H1 (cell line): ENCODE measurements around the gene CCDC24. TPM values are rescaled to one million over a fixed set of nuclear protein-coding genes. Genes with fewer than 3 reads are reported as not detected.

Experiments
- CTCF ChIA-PET: fragments of 300-600 bp; sonication (Branson Sonifier 250); formaldehyde crosslinking; loops from one replicate; lab custom pipeline; 2021; ENCODE audit not compliant: partially characterized antibody; lab: Charles Lee
- POLR2A ChIA-PET: fragments of 300-600 bp; sonication (Branson Sonifier 250); formaldehyde crosslinking; loops from one replicate; lab custom pipeline; 2021; ENCODE audit warnings: inconsistent platforms; ENCODE audit not compliant: partially characterized antibody; lab: Charles Lee
- DNase-seq, 2 experiments: peaks; one replicate each; pipeline versions ENCODE4 v3.0.0 to v3.0.0-alpha.2; 2010 to 2022; ENCODE audit warnings: low spot score in 2 of 2, low read depth in 1 of 2, mixed read lengths in 1 of 2
- FAIRE-seq: peaks from 2 replicates; lab custom pipeline; 2011; peaks lifted over from hg19 to GRCh38; lab: Jason Lieb, UNC
- H2AFZ ChIP-seq: 2 replicates; pipeline ENCODE4 v1.8.1; 2012; ENCODE audit warnings: low read length, inconsistent platforms
- H2AK5ac ChIP-seq: 2 replicates; pipeline ENCODE4 v1.6.1; 2013; ENCODE audit warnings: low read depth, low read length
- H2BK120ac ChIP-seq: replicated peaks from 2 replicates; pipeline ENCODE3; 2013; ENCODE audit warnings: low read depth, low read length, inconsistent platforms
- H2BK12ac ChIP-seq: 2 replicates; pipeline ENCODE4 v1.6.1; 2013; ENCODE audit warnings: low read depth, low read length
- H2BK15ac ChIP-seq: 2 replicates; pipeline ENCODE4 v1.6.1; 2013; ENCODE audit warnings: low read length
- H2BK20ac ChIP-seq: 2 replicates; pipeline ENCODE4 v1.6.1; 2013; ENCODE audit warnings: low read length
- H2BK5ac ChIP-seq: 2 replicates; pipeline ENCODE4 v1.6.1; 2013; ENCODE audit warnings: low read depth, low read length
- H3K14ac ChIP-seq: 2 replicates; pipeline ENCODE4 v1.6.1; 2013; ENCODE audit warnings: inconsistent platforms; ENCODE audit not compliant: insufficient read length
- H3K18ac ChIP-seq: 2 replicates; pipeline ENCODE4 v1.6.1; 2013; ENCODE audit warnings: low read length; ENCODE audit errors: extremely low read depth
- H3K23ac ChIP-seq: 2 replicates; pipeline ENCODE4 v1.6.1; 2013; ENCODE audit warnings: inconsistent platforms; ENCODE audit not compliant: insufficient read length
- H3K23me2 ChIP-seq: 2 replicates; pipeline ENCODE4 v1.6.1; 2013; ENCODE audit warnings: low read depth, low read length
- H3K27ac ChIP-seq: 2 replicates; pipeline ENCODE4 v1.6.1; 2011; ENCODE audit warnings: low read depth, low read length, inconsistent platforms
- H3K27me3 ChIP-seq, 4 experiments: replicated peaks in 1 of 4; 1 replicate in 1 of 4; 2 replicates in 3 of 4; pipeline versions ENCODE4 v1.6.1 to v1.8.1; 2011 to 2013; ENCODE audit warnings: low read length in 3 of 4, mild to moderate bottlenecking in 3 of 4, inconsistent platforms in 2 of 4, mixed read lengths in 2 of 4, moderate library complexity in 1 of 4; ENCODE audit not compliant: control insufficient read depth in 3 of 4, insufficient read depth in 3 of 4; ENCODE audit errors: extremely low read depth in 1 of 4
- H3K36me3 ChIP-seq, 4 experiments: 2 replicates each; pipeline versions ENCODE4 v1.6.1 to v1.8.1; 2011 to 2013; ENCODE audit warnings: mild to moderate bottlenecking in 4 of 4, low read length in 3 of 4, moderate library complexity in 2 of 4, control low read depth in 1 of 4, inconsistent platforms in 1 of 4; ENCODE audit not compliant: insufficient read depth in 4 of 4, control insufficient read depth in 2 of 4
- H3K4ac ChIP-seq: replicated peaks from 2 replicates; pipeline ENCODE3; 2013; ENCODE audit warnings: low read length, low read depth, mixed read lengths, inconsistent platforms; ENCODE audit not compliant: insufficient read length
- H3K4me1 ChIP-seq, 4 experiments: replicated peaks in 1 of 4; 1 replicate in 1 of 4; 2 replicates in 3 of 4; pipeline versions ENCODE4 v1.6.1 to v1.8.1; 2011 to 2013; ENCODE audit warnings: low read length in 3 of 4, inconsistent platforms in 2 of 4, mixed read lengths in 1 of 4; ENCODE audit not compliant: insufficient read depth in 4 of 4, control insufficient read depth in 3 of 4
- H3K4me2 ChIP-seq, 2 experiments: 2 replicates each; pipeline versions ENCODE4 v1.6.1 to v1.8.1; 2011 to 2013; ENCODE audit warnings: low read depth in 2 of 2, low read length in 2 of 2, control low read depth in 1 of 2, inconsistent platforms in 1 of 2, mild to moderate bottlenecking in 1 of 2; ENCODE audit not compliant: insufficient read depth in 1 of 2
- H3K4me3 ChIP-seq, 4 experiments: fragments of 200-600, 300-600 bp in 1 of 4; sonication (generic), shearing (Covaris generic), sonication (Bioruptor Twin) in 1 of 4; 2 replicates each; pipeline versions ENCODE4 v1.5.1 to v1.8.1; 2011 to 2016; ENCODE audit warnings: low read length in 4 of 4, low read depth in 3 of 4, control low read depth in 2 of 4, inconsistent platforms in 2 of 4, mild to moderate bottlenecking in 2 of 4, mixed read lengths in 1 of 4, moderate library complexity in 1 of 4; ENCODE audit not compliant: insufficient read depth in 2 of 4; ENCODE audit errors: extremely low read depth in 1 of 4
- H3K56ac ChIP-seq: replicated peaks from 2 replicates; pipeline ENCODE3; 2013; ENCODE audit warnings: low read depth, mild to moderate bottlenecking, mixed read lengths, low read length, inconsistent platforms; ENCODE audit not compliant: insufficient read length
- H3K79me1 ChIP-seq: 2 replicates; pipeline ENCODE4 v1.6.1; 2013; ENCODE audit warnings: low read depth, low read length, control low read depth
- H3K79me2 ChIP-seq, 2 experiments: 2 replicates each; pipeline versions ENCODE4 v1.6.1 to v1.8.1; 2012 to 2013; ENCODE audit warnings: low read length in 2 of 2, mild to moderate bottlenecking in 2 of 2, inconsistent platforms in 1 of 2; ENCODE audit not compliant: insufficient read depth in 2 of 2, control insufficient read depth in 1 of 2
- H3K9ac ChIP-seq, 4 experiments: replicated peaks in 1 of 4; 1 replicate in 1 of 4; 2 replicates in 3 of 4; pipeline versions ENCODE4 v1.6.1 to v1.8.1; 2011 to 2013; ENCODE audit warnings: low read depth in 3 of 4, low read length in 3 of 4, control low read depth in 2 of 4, mild to moderate bottlenecking in 2 of 4, moderate library complexity in 2 of 4, inconsistent platforms in 1 of 4; ENCODE audit errors: extremely low read depth in 1 of 4
- H3K9me3 ChIP-seq, 2 experiments: 2 replicates each; pipeline versions ENCODE4 v1.6.1 to v1.8.1; 2012 to 2013; ENCODE audit warnings: mild to moderate bottlenecking in 2 of 2, moderate library complexity in 2 of 2, control low read depth in 1 of 2, inconsistent platforms in 1 of 2, low read depth in 1 of 2, low read length in 1 of 2, mixed read lengths in 1 of 2; ENCODE audit not compliant: insufficient read depth in 2 of 2
- H4K20me1 ChIP-seq, 2 experiments: replicated peaks in 1 of 2; 2 replicates each; pipeline versions ENCODE3 to v1.8.1; 2011 to 2013; ENCODE audit warnings: inconsistent platforms in 2 of 2, low read length in 2 of 2, mild to moderate bottlenecking in 1 of 2; ENCODE audit not compliant: insufficient read depth in 2 of 2, control insufficient read depth in 1 of 2
- H4K5ac ChIP-seq: 2 replicates; pipeline ENCODE4 v1.6.1; 2013; ENCODE audit warnings: low read length, low read depth, mixed read lengths, inconsistent platforms; ENCODE audit not compliant: insufficient read length
- H4K8ac ChIP-seq: 2 replicates; pipeline ENCODE4 v1.8.0; 2013; ENCODE audit warnings: mild to moderate bottlenecking, moderate library complexity, low read length, inconsistent platforms; ENCODE audit not compliant: insufficient read depth; ENCODE audit errors: extremely low read depth
- H4K91ac ChIP-seq: replicated peaks from 2 replicates; pipeline ENCODE3; 2013; ENCODE audit warnings: low read length, mixed read lengths, inconsistent platforms; ENCODE audit not compliant: insufficient read length
- ATF3 ChIP-seq: IDR thresholded peaks from 2 replicates; pipeline ENCODE4 v1.6.1; 2011; ENCODE audit warnings: low read depth, mild to moderate bottlenecking, low read length; ENCODE audit not compliant: insufficient read depth
- CREB1 ChIP-seq: IDR thresholded peaks from 2 replicates; pipeline ENCODE4 v1.6.1; 2012; ENCODE audit warnings: inconsistent platforms
- HDAC2 ChIP-seq, 2 experiments: fragments of 300-600 bp in 1 of 2; sonication (generic) in 1 of 2; IDR thresholded peaks; 2 replicates each; pipeline ENCODE4 v1.6.1; 2011 to 2012; ENCODE audit warnings: low read depth in 2 of 2, low read length in 2 of 2, mild to moderate bottlenecking in 2 of 2, moderate library complexity in 2 of 2, borderline replicate concordance in 1 of 2, inconsistent platforms in 1 of 2
- JUND ChIP-seq: IDR thresholded peaks from 2 replicates; pipeline ENCODE4 v1.6.1; 2011; ENCODE audit warnings: mild to moderate bottlenecking, improper control_type of control experiment, low read length
- POLR2A ChIP-seq, 2 experiments: IDR thresholded peaks; 1 replicate in 1 of 2; 2 replicates in 1 of 2; pipeline ENCODE4 v1.6.1; 2011; ENCODE audit warnings: low read depth in 2 of 2, low read length in 2 of 2, mild to moderate bottlenecking in 2 of 2; ENCODE audit errors: control extremely low read depth in 1 of 2
- RNF2 ChIP-seq: fragments of 200-900, 300-1000 bp; sonication (generic); IDR thresholded peaks from 2 replicates; pipeline ENCODE4 v1.7.1; 2016; ENCODE audit warnings: borderline replicate concordance, low read depth, mild to moderate bottlenecking, antibody characterized with exemption, low read length; ENCODE audit not compliant: poor library complexity, severe bottlenecking; ENCODE audit errors: missing control alignments
- WGBS, 2 experiments: shearing (Covaris generic) in 1 of 2; methylation state at CpG; one replicate each; pipeline versions ENCODE4 v1.1.6 to v1.1.7; 2013 to 2015; ENCODE audit warnings: low lambda C conversion rate in 2 of 2, mixed read lengths in 2 of 2, inconsistent platforms in 1 of 2, low coverage in 1 of 2, missing lambda C conversion rate in 1 of 2; ENCODE audit not compliant: insufficient replicate concordance in 2 of 2, insufficient coverage in 1 of 2, insufficient read length in 1 of 2; ENCODE audit errors: extremely low coverage in 1 of 2, missing lambda C conversion rate in 1 of 2; 5-methylcytosine and 5-hydroxymethylcytosine counted together
- polyA plus RNA-seq, 7 experiments: library from polyadenylated mRNA; depleted of rRNA in 3 of 7; stranded (reverse) in 5 of 7; unstranded in 2 of 7; fragments of >200 nt in 5 of 7; fragments of 200-250 nt in 2 of 7; gene quantifications; 1 replicate in 5 of 7; 2 replicates in 1 of 7; 4 replicates in 1 of 7; pipeline versions ENCODE4 v1.2.1 to v1.2.3, GENCODE V29; 2011 to 2013; ENCODE audit warnings: missing spikeins in 2 of 7, mixed read lengths in 2 of 7
- total RNA-seq: library from RNA; stranded (reverse); fragmentation: NEBNext Ultra II Directional; extraction: Animal tissue kit (Norgen Biotek cat#: 25700); gene quantifications from 2 replicates; pipeline ENCODE4 v1.2.1, GENCODE V29; 2021

Gene CCDC24
- total and polyA plus RNA-seq, 2 of the 8 experiments (the other 6 are each of a cell fraction or from before 2014, with no cell fraction given): 11.2 to 11.4 TPM

GRCh38 chr1:43961692-43962091 is 29.7 kb upstream of the CCDC24 start:
- H3K23ac ChIP-seq: no peak overlapping the region
- H3K18ac ChIP-seq: no peak overlapping the region
- no peaks in the 10 kb centered on the region for H3K27me3 ChIP-seq
- H3K4me1 ChIP-seq: no peaks in the 10 kb centered on the region
- H3K4me2 ChIP-seq: no peak overlapping the region
- no peak overlapping the region for H3K4ac ChIP-seq
- H3K27ac ChIP-seq: no peak overlapping the region
- peaks cover 5% of the 10 kb centered on the region; the same call in 1 of the 2 replicates for H3K23me2 ChIP-seq
- H4K5ac ChIP-seq: no peak overlapping the region
- no peak overlapping the region for H3K14ac ChIP-seq
- no peaks in the 10 kb centered on the region for H3K79me2 ChIP-seq
- H4K91ac ChIP-seq: no peak overlapping the region
- no peak overlapping the region for H2BK12ac ChIP-seq
- TF ChIP-seq ATF3: no peak
- TF ChIP-seq POLR2A (IDR thresholded peaks at IDR 0.05; ENCODE audit: control extremely low read depth in 1 of 2, low read depth in 2 of 2, low read length in 2 of 2): no peak
- TF ChIP-seq CREB1: no peak
- TF ChIP-seq JUND: no peak
- TF ChIP-seq RNF2: no peak
- TF ChIP-seq HDAC2 (IDR thresholded peaks at IDR 0.05; ENCODE audit: borderline replicate concordance in 1 of 2, low read depth in 2 of 2, low read length in 2 of 2): no peak
- TF ChIP-seq, all 59 proteins: peak for 0
- no peaks in the 10 kb centered on the region for H3K9me3 ChIP-seq
- no peak overlapping the region for H3K4me3 ChIP-seq
- H2BK120ac ChIP-seq: no peak overlapping the region
- H2AK5ac ChIP-seq: no peak overlapping the region
- 87% methylated on average over 3 of the region's 3 CpGs; no CpG with 5 or more reads in 1 of the 2 experiments for WGBS, 2 experiments
- peaks cover 3 to 11% (median 8%) of the 10 kb centered on the region in 4 experiments; a peak in 4 of 8 replicates for H3K36me3 ChIP-seq
- POLR2A ChIA-PET: interaction anchor here (1.8 kb wide), 1 partner anchor 9 kb away, joined by 5 read pairs; no protein-coding TSS in a partner anchor
- FAIRE-seq (no peak), DNase-seq (no peak)
- no peak overlapping the region for H2BK20ac ChIP-seq
- no peak overlapping the region for H3K56ac ChIP-seq
- H3K9ac ChIP-seq: no peak overlapping the region
- peak overlapping the region; percentile 9; the same call in 1 of the 2 replicates for H2BK5ac ChIP-seq
- no peak overlapping the region for H2AFZ ChIP-seq
- H2BK15ac ChIP-seq: no peak overlapping the region
- no peak overlapping the region for H4K8ac ChIP-seq
- H3K79me1 ChIP-seq: no peaks in the 10 kb centered on the region
- H4K20me1 ChIP-seq: peaks cover 0 to 1% of the 10 kb centered on the region in 2 experiments
- CTCF ChIA-PET: interaction anchor here (0.6 to 2.0 kb wide), 4 partner anchors 9 to 74 kb away, joined by 3 to 6 read pairs (median 5); no protein-coding TSS in a partner anchor
